OCI-LY3 (cell line): ENCODE results near the gene CLEC9A.

Experiments used
- H2AFZ ChIP-seq: fragments of 200-600, 300-600 bp; shearing (Covaris generic); 2 replicates; pipeline ENCODE4 v1.6.0; 2014; ENCODE audit warnings: antibody characterized with exemption, low read depth, low read length
- H3K27ac ChIP-seq: fragments of 200-600, 300-600 bp; sonication (generic); 2 replicates; pipeline ENCODE4 v1.5.1; 2014; ENCODE audit warnings: mild to moderate bottlenecking, low read length, moderate library complexity, mixed read lengths
- H3K27me3 ChIP-seq: fragments of 200-600, 300-600 bp; sonication (generic); 2 replicates; pipeline ENCODE4 v1.6.1; 2014; ENCODE audit warnings: low read depth, low read length, mixed read lengths
- H3K36me3 ChIP-seq: fragments of 200-600, 300-600 bp; sonication (generic); replicated peaks from 2 replicates; pipeline ENCODE3; 2014; ENCODE audit warnings: low read depth, low read length, mixed read lengths
- H3K4me1 ChIP-seq: fragments of 300-600, 200-600 bp; sonication (generic); 2 replicates; pipeline ENCODE4 v1.6.1; 2014; ENCODE audit warnings: low read length, mixed read lengths
- H3K4me2 ChIP-seq: fragments of 200-600, 300-600 bp; sonication (generic); 2 replicates; pipeline ENCODE4 v1.6.1; 2014; ENCODE audit warnings: low read length, mixed read lengths
- H3K4me3 ChIP-seq: fragments of 300-600, 200-600 bp; sonication (generic); 2 replicates; pipeline ENCODE4 v1.5.1; 2014; ENCODE audit warnings: antibody characterized with exemption, mild to moderate bottlenecking, low read length, moderate library complexity
- H3K79me2 ChIP-seq: fragments of 300-600, 200-600 bp; shearing (Covaris generic); 2 replicates; pipeline ENCODE4 v1.6.1; 2014; ENCODE audit warnings: mild to moderate bottlenecking, low read length, mixed read lengths
- H3K9ac ChIP-seq: fragments of 300-600, 200-600 bp; shearing (Covaris generic); 2 replicates; pipeline ENCODE4 v1.6.0; 2014; ENCODE audit warnings: mild to moderate bottlenecking, low read length, moderate library complexity
- H3K9me3 ChIP-seq: fragments of 200-600, 300-600 bp; shearing (Covaris generic); 2 replicates; pipeline ENCODE4 v1.6.1; 2014; ENCODE audit warnings: low read length, mixed read lengths; ENCODE audit not compliant: insufficient read depth
- H4K20me1 ChIP-seq: fragments of 200-600, 300-600 bp; sonication (generic); 2 replicates; pipeline ENCODE4 v1.6.1; 2016; ENCODE audit warnings: low read length, mixed read lengths; ENCODE audit not compliant: insufficient read depth
- EZH2phosphoT487 ChIP-seq: fragments of 200-600 bp; shearing (Covaris generic); IDR thresholded peaks from 2 replicates; pipeline ENCODE4 v1.6.1; 2018; ENCODE audit warnings: antibody characterized with exemption, mixed run types, low read depth
- TF ChIP-seq, protein P1 (sequence below): fragments of 200-600, 300-600 bp; sonication (generic); IDR thresholded peaks from 2 replicates; pipeline ENCODE4 v1.5.1; 2014; ENCODE audit warnings: antibody characterized with exemption, low read length, low read depth

CLEC9A gene

DNA sequence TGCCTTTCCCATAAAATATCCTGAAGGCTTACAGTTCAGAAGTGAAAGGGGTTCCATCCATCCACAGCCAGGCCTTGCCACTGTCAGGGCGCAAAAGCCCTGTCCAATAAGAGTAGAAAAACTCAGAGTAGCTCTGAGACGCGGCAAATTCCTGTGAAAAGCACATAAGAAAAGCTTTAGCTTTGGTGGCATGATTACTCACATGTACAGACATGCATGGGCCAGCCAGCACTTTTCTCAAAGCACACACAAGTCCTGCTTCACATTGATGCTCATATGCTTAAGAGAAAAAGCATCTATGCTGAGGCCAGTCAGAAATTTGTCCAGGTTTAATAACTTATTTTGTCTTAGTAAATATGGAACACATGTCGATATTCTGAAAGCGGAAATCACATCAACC lies 42.8 kb downstream of the CLEC9A start:
- no peak overlapping the region for H2AFZ ChIP-seq
- H3K4me1 ChIP-seq = peaks cover 25% of the 10 kb centered on the region
- no peaks in the 10 kb centered on the region for H4K20me1 ChIP-seq
- H3K4me2 ChIP-seq = no peak overlapping the region
- TF ChIP-seq, protein P1, sequence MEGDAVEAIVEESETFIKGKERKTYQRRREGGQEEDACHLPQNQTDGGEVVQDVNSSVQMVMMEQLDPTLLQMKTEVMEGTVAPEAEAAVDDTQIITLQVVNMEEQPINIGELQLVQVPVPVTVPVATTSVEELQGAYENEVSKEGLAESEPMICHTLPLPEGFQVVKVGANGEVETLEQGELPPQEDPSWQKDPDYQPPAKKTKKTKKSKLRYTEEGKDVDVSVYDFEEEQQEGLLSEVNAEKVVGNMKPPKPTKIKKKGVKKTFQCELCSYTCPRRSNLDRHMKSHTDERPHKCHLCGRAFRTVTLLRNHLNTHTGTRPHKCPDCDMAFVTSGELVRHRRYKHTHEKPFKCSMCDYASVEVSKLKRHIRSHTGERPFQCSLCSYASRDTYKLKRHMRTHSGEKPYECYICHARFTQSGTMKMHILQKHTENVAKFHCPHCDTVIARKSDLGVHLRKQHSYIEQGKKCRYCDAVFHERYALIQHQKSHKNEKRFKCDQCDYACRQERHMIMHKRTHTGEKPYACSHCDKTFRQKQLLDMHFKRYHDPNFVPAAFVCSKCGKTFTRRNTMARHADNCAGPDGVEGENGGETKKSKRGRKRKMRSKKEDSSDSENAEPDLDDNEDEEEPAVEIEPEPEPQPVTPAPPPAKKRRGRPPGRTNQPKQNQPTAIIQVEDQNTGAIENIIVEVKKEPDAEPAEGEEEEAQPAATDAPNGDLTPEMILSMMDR = no peak
- no peak for TF ChIP-seq EZH2phosphoT487
- H3K27me3 ChIP-seq = peaks cover 16% of the 10 kb centered on the region; the same call in 1 of the 2 replicates
- H3K79me2 ChIP-seq = no peaks in the 10 kb centered on the region
- H3K27ac ChIP-seq = no peak overlapping the region
- H3K9me3 ChIP-seq = no peaks in the 10 kb centered on the region
- no peak overlapping the region for H3K4me3 ChIP-seq
- H3K9ac ChIP-seq = no peak overlapping the region
- H3K36me3 ChIP-seq = no peaks in the 10 kb centered on the region

DNA sequence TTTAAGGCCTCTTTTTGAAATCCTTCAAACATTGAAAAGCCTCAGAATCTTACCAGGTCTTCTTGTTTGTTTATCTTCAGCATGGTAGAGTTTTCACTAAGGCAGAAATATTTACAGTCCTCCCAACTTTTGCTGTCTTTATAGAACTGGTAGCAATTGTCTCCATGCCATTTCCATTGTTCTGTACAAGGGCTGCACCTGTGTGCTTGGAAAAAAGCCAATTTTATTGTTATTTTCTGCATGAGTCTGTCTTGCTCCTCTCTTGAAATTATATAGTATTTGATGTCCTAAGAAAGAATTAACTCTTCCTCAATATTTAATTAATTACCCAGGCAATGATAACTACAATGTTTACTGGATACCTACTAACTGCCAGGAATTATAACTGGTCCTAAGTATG lies 45.0 kb downstream of the CLEC9A start:
- Histone ChIP-seq H3K36me3 (no peaks in the 10 kb centered on the region), H2AFZ (no peak overlapping the region), H3K9ac (no peak overlapping the region), H4K20me1 (no peaks in the 10 kb centered on the region), H3K27ac (no peak overlapping the region), H3K4me1 (peaks cover 5% of the 10 kb centered on the region), H3K27me3 (peaks cover 21% of the 10 kb centered on the region; the same call in 1 of the 2 replicates), H3K4me3 (no peak overlapping the region), H3K79me2 (no peaks in the 10 kb centered on the region), H3K9me3 (no peaks in the 10 kb centered on the region), H3K4me2 (no peak overlapping the region)
- no peak for TF ChIP-seq EZH2phosphoT487
- TF ChIP-seq, protein P1 = no peak

DNA sequence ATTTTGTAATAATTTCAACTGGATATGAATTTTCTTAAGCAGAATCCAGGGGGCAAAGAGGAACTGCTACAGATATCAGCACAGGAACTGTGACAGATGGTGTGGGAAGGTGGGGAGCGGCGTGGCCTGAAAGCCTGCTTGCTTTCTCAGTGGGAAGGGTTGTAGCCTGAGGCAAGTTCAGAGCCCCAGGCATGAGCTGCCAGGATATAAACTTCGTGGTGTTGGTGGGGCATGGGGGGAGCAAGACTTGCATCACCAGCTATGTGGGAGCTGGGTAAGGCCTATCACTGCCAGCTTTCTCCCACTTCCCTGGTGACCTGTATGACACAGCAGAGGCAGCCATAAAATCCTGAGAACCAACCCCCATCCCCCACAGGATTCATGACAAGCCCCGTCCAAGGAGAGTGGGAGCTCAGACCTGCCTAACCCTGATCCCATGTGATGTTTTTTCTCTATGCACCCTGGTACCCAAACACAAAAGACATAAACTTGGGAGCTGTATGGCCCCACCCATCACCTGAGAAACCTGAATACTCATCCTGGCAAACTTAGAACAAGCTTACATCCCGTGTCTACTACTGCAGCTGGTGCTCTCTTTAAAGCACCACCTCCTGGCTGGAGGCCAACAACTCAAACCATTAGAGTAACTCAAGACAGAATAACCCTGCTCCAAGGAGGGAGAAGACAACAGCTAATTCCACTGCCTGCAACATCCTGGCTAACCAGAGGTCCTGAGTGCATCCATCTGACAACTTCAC lies 51.8 kb downstream of the CLEC9A start:
- Histone ChIP-seq H3K79me2 (no peaks in the 10 kb centered on the region), H2AFZ (no peak overlapping the region)

DNA sequence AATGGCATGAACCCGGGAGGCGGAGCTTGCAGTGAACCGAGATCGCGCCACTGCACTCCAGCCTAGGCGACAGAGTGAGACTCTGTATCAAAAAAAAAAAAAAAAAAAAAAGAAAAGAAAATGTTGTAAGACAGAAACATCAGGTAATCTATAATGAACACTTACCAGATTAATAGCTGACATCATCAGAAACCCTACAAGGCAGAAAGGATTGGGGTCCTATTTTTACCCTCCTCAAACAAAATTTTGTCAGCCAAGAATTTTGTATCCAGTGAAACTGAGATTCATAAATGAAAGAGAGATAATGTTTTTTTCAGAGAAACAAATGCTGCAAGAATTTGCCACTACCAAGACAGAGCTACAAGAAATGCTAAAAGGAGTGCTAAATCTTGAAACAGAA lies 54.3 kb downstream of the CLEC9A start:
- Histone ChIP-seq H3K4me2 (no peak overlapping the region), H3K4me1 (peaks cover 28% of the 10 kb centered on the region), H3K79me2 (no peaks in the 10 kb centered on the region), H3K27ac (no peak overlapping the region), H3K27me3 (no peaks in the 10 kb centered on the region), H4K20me1 (no peaks in the 10 kb centered on the region), H3K4me3 (no peak overlapping the region), H3K9me3 (0 out of 2 replicates have a peak, but pooled peaks cover 7% of the 10 kb centered on the region), H3K9ac (no peak overlapping the region), H3K36me3 (peaks cover 8% of the 10 kb centered on the region), H2AFZ (no peak overlapping the region)
- TF ChIP-seq, protein P1 = no peak
- TF ChIP-seq EZH2phosphoT487 = no peak

More for the DNA sequence above, 51.8 kb downstream of the CLEC9A start:
- TF ChIP-seq EZH2phosphoT487 = no peak
- TF ChIP-seq, protein P1 = no peak
- H3K4me1 ChIP-seq = peaks cover 9% of the 10 kb centered on the region
- H3K4me3 ChIP-seq = no peak overlapping the region
- H3K36me3 ChIP-seq = peaks cover 8% of the 10 kb centered on the region
- no peak overlapping the region for H3K4me2 ChIP-seq
- H4K20me1 ChIP-seq = no peaks in the 10 kb centered on the region
- no peak overlapping the region for H3K9ac ChIP-seq
- H3K9me3 ChIP-seq = 0 out of 2 replicates have a peak, but pooled peaks cover 7% of the 10 kb centered on the region
- H3K27ac ChIP-seq = no peak overlapping the region
- H3K27me3 ChIP-seq = peaks cover 15% of the 10 kb centered on the region; the same call in 1 of the 2 replicates
